Activated CD4-positive, CD25-positive, alpha-beta regulatory T cell treated with anti-CD3 and anti-CD28 coated beads, Interleukin-2, amount 50 U/mL, for 72 hours (primary cell): ENCODE measurements around the gene COL5A3.
"Not testable (repeated sequence)": the region's sequence is repeated elsewhere in the genome, so short reads cannot be mapped to it uniquely, and the experiment has no call there.

Experiments used
- DNase-seq: peaks from one replicate; pipeline ENCODE4 v3.0.0; 2021

COL5A3 gene

GRCh38 chr19:9935506-9936325 lies 74.6 kb downstream of the COL5A3 start:
- no peak for DNase-seq

GRCh38 chr19:9934132-9934950 lies 76.0 kb downstream of the COL5A3 start:
- DNase-seq = peak; percentile 91

GRCh38 chr19:9932835-9933234 lies 77.5 kb downstream of the COL5A3 start:
- DNase-seq = no peak

- DNase-seq = no peak
These were observed 78.7 kb downstream of the COL5A3 start for GRCh38 chr19:9931629-9932028.

GRCh38 chr19:9923440-9923839 lies 86.9 kb downstream of the COL5A3 start:
- no peak for DNase-seq

GRCh38 chr19:9922782-9923379 lies 87.4 kb downstream of the COL5A3 start:
- DNase-seq = not testable (repeated sequence)

- DNase-seq = no peak
These were observed 93.0 kb downstream of the COL5A3 start for GRCh38 chr19:9917321-9917720.

- no peak for DNase-seq
These were observed 93.6 kb downstream of the COL5A3 start for GRCh38 chr19:9916719-9917118.

- peak; percentile 83 for DNase-seq
These were observed 95.7 kb downstream of the COL5A3 start for GRCh38 chr19:9914315-9915207.

GRCh38 chr19:9914001-9914314 lies 96.3 kb downstream of the COL5A3 start:
- DNase-seq = no peak

GRCh38 chr19:9913237-9914000 lies 96.9 kb downstream of the COL5A3 start:
- no peak for DNase-seq

GRCh38 chr19:9912551-9913236 lies 97.6 kb downstream of the COL5A3 start:
- DNase-seq = no peak

- DNase-seq = no peak
These were observed 98.6 kb downstream of the COL5A3 start for GRCh38 chr19:9911524-9912185.

- DNase-seq = no peak
These were observed 99.7 kb downstream of the COL5A3 start for GRCh38 chr19:9910625-9911024.
